ENCODE data around the gene MEGF11. TPM values are rescaled to one million over a fixed set of nuclear protein-coding genes. Genes with fewer than 3 reads are reported as not detected.

Gene MEGF11
- total RNA-seq, 1 experiment from 2014 or later, result 0.09 TPM

- Mint-ChIP-seq H3K9me3 (ENCODE audit: low read depth, unreplicated experiment) (no peaks in the 10 kb centered on the region), H3K27ac (ENCODE audit: unreplicated experiment) (no peak overlapping the region), H3K27me3 (ENCODE audit: unreplicated experiment) (peaks cover 68% of the 10 kb centered on the region), H3K4me3 (ENCODE audit: low read depth, unreplicated experiment) (no peak overlapping the region), H3K36me3 (ENCODE audit: insufficient read depth, unreplicated experiment) (no peaks in the 10 kb centered on the region), H3K4me1 (ENCODE audit: low read depth, unreplicated experiment) (no peaks in the 10 kb centered on the region)
- CTCF ChIA-PET, result interaction anchor here (1.1 kb wide), 1 partner anchor 14 kb away, joined by 4 read pairs; no protein-coding TSS in a partner anchor
- no peak for TF ChIP-seq CTCF (IDR thresholded peaks at IDR 0.05; ENCODE audit: unreplicated experiment)
- BruUV-seq (replicated peaks), result no TSS peak
- DNase-seq, result no peak
- intact Hi-C loops (cut with micrococcal nuclease; ENCODE audit: unreplicated experiment), result no loop called here
These were observed 135.7 kb downstream of the MEGF11 start for GRCh38 chr15:66117841-66118240.

- Mint-ChIP-seq H3K27me3 (ENCODE audit: unreplicated experiment) (peaks cover 80% of the 10 kb centered on the region), H3K4me3 (ENCODE audit: low read depth, unreplicated experiment) (no peak overlapping the region), H3K27ac (ENCODE audit: unreplicated experiment) (no peak overlapping the region), H3K36me3 (ENCODE audit: insufficient read depth, unreplicated experiment) (no peaks in the 10 kb centered on the region), H3K9me3 (ENCODE audit: low read depth, unreplicated experiment) (no peaks in the 10 kb centered on the region), H3K4me1 (ENCODE audit: low read depth, unreplicated experiment) (no peaks in the 10 kb centered on the region)
- CTCF ChIA-PET, result no interaction called here
- BruUV-seq (replicated peaks), result no TSS peak
- intact Hi-C loops (cut with micrococcal nuclease; ENCODE audit: unreplicated experiment), result no loop called here
- no peak for TF ChIP-seq CTCF (IDR thresholded peaks at IDR 0.05; ENCODE audit: unreplicated experiment)
- no peak for DNase-seq
These were observed 137.9 kb downstream of the MEGF11 start for GRCh38 chr15:66115568-66116206.

- BruUV-seq (replicated peaks), result no TSS peak
- H3K27ac Mint-ChIP-seq (ENCODE audit: unreplicated experiment), result no peak overlapping the region
- no peaks in the 10 kb centered on the region for H3K9me3 Mint-ChIP-seq (ENCODE audit: low read depth, unreplicated experiment)
These were observed 138.6 kb downstream of the MEGF11 start for GRCh38 chr15:66114863-66115425.

GRCh38 chr15:66112388-66112787 is 141.2 kb downstream of the MEGF11 start:
- no peak for TF ChIP-seq CTCF (IDR thresholded peaks at IDR 0.05; ENCODE audit: unreplicated experiment)
- BruUV-seq (replicated peaks), result no TSS peak
- Mint-ChIP-seq H3K27ac (ENCODE audit: unreplicated experiment) (no peak overlapping the region), H3K27me3 (ENCODE audit: unreplicated experiment) (peaks cover 91% of the 10 kb centered on the region), H3K36me3 (ENCODE audit: insufficient read depth, unreplicated experiment) (no peaks in the 10 kb centered on the region), H3K4me3 (ENCODE audit: low read depth, unreplicated experiment) (no peak overlapping the region), H3K4me1 (ENCODE audit: low read depth, unreplicated experiment) (no peaks in the 10 kb centered on the region), H3K9me3 (ENCODE audit: low read depth, unreplicated experiment) (no peaks in the 10 kb centered on the region)
- CTCF ChIA-PET, result no interaction called here
- no peak for DNase-seq
- intact Hi-C loops (cut with micrococcal nuclease; ENCODE audit: unreplicated experiment), result no loop called here

More at GRCh38 chr15:66114863-66115425, 138.6 kb downstream of the MEGF11 start:
- no peak for TF ChIP-seq CTCF (IDR thresholded peaks at IDR 0.05; ENCODE audit: unreplicated experiment)
- Mint-ChIP-seq H3K36me3 (ENCODE audit: insufficient read depth, unreplicated experiment) (no peaks in the 10 kb centered on the region), H3K27me3 (ENCODE audit: unreplicated experiment) (peaks cover 87% of the 10 kb centered on the region), H3K4me3 (ENCODE audit: low read depth, unreplicated experiment) (no peak overlapping the region), H3K4me1 (ENCODE audit: low read depth, unreplicated experiment) (no peaks in the 10 kb centered on the region)
- CTCF ChIA-PET, result no interaction called here
- intact Hi-C loops (cut with micrococcal nuclease; ENCODE audit: unreplicated experiment), result no loop called here
- DNase-seq, result no peak
